Effector CD8-positive, alpha-beta T cell (primary cell): ENCODE data around the gene SAMD10.
"Not testable (repeated sequence)": the region's sequence is repeated elsewhere in the genome, so short reads cannot be mapped to it uniquely, and the experiment has no call there.

ENCODE experiments used
- DNase-seq: peaks from one replicate; lab custom pipeline; 2025; lab: John Stamatoyannopoulos, UW

SAMD10 gene

DNA sequence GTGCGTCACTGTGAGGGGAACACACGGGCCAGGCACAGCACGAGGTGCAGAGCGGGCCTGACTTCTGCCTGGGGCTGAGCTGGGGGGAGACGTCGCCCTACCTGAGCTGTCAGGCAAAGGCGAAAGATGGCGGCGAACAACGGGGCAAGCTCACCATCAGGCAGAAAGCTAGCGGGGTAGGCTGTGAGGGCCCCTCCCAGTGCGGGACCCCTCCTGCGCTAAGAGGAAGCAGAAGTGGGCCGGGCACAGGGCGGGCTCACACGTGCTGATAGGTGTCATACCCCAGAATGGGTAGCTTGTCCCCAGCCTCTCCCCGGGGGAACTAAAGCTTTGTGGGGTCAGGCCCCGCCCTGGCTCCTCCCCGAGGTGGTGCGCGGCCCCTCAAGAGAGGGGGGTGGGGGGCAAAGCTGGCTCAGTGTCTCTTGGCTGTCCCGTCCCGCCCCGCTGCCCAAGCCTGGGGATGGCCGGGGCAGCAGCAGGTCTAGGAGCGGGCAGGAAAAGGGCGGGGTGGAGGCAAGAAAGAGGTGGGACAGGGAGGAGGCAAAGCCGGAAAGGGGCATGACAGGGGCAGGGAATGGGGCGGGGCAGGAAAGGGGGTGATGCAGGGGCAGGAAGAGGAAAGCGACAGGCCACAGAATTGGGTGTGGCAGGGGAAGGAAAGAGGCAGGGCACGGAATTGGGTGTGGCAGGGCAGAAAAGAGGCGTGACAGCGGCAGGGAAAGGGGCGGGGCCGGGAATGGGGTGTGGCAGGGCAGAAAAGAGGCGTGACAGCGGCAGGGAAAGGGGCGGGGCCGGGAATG, 38.0 kb downstream of the SAMD10 start:
- peak; percentile 32 for DNase-seq

DNA sequence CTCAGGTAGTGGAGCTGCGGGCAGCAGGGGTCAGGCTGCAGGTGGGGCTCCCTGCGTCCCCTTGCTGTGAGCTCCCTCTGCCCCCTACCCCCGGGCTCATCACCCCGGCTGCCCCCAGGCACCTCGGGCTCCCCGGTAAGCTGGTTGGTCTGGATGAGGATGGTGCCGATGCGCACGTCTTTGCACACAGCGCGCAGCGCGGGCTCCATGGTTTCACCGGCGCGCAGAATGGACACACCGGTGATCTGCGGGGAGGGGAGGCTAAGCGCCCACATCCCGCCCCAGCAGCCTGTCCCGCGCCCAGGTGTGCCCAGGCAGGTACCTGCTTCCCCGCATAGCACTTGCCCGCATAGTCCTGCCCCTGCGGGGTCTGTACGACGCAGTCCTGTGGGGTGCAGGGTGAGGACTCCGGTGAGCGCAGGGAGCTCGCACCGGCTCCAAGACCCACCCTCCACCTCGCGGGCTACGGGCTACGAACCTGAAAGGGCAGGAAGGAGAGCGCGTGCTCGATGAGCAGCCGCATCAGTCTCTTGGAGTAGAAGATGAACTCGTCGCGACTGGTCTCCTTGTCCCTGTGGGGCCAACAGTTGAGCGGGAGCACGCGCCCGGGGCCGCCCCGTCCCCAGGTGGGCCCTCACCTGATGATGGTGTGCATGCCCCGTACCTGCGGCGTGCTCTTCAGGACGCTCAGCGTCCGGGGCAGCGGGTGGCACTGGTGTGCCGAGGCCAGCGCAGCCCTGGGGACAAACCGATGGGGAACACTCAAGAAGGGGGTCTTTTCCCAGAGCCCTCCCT, 38.8 kb downstream of the SAMD10 start:
- no peak for DNase-seq

DNA sequence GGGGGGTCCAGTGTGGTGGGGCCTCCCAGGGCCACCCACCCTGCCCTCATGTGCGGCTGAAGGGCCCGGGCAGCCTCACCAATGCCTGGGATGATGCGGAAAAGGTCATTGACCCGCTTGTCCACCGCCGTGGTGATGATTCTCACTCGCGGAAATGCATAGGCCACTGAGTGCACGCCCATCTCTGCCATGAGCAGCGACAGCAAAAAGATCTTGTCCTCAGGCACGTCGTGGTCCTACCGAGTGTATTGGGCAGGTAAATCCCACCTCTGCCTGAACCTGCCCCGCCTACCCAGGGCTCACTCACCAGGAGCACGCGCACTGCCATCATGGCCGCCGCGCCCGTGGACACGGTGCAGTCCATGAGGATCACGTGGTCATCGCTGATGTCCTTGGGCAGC, 39.4 kb downstream of the SAMD10 start:
- no peak for DNase-seq

DNA sequence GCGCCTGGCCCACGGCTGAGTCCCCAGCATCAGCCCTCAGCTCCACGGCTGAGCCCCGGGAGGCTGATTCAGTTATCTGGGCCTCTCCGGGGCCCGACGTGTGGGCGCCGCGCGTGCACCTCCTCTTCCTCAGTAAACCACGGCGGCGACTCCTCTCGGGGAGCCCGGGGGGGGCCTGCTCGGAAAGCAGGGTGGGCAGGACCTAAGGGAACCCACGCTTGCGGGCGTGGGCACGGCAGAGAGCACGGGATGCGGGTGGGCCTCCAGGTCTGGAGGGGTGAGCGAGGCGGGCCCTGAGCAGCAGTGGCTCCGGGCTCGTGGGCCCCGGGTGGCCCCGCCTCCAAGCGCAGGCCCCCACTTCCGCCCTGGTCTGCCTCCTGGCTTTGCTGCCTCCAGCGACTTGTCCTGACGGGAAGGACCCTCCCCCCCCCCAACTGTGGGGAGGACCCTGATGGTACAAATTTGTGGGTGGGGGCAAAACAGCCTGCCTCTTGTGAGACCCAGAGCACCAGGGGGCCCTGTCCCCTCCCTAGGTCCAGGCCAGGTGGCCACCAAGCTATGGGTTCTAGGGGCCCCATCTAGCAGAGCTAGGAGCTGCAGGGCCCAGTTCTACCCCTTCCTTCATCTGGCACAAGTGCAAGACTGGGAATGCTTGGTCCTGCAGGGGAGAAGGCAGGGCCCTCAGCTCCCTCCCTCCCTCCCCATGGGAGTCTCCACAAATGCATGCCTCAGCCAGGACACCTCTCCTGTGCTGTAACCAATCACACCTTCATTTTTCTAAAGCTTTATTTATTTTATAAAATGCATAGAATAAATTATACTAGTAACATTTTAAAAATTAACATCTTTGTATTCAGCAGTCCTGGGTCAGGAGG, 40.1 kb downstream of the SAMD10 start:
- DNase-seq: no peak

DNA sequence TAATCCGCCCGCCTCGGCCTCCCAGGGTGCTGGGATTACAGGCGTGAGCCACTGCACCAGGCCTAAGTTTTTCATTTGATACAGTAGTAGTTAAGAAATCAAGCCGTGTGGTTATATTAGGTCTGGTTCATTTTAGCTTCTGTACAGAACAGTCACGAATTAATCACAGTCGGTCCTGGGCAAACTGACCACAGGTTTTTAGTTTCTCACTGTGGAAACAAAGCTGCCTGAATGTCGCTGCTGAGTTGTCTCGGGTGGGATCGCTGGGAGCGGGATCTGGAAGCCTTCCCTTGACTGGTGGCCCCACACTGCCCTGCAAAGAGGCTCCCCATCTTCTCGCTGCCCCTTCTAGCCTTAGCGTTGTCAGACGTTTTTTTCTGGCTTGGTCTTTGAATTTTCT, 41.8 kb downstream of the SAMD10 start:
- no peak for DNase-seq

DNA sequence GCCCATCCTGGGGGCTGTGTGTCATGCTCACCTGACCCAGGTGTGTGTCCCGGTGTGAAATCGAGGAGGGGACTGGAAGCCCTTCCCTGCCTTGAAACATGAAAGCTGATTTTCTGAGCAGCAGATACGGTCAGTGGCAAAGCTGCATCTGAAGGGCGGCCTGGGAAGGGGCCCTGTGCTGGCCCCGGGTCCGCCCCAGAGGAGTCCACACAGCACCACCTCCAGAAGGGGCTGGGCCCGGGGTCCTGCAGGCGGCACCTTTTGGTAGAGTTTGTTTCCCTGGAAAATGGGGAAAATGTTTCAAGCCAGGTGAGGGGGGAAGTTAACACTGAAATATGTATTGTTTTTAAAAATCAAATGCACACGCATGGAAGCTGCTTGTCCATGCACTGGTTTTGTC, 44.0 kb downstream of the SAMD10 start:
- no peak for DNase-seq

DNA sequence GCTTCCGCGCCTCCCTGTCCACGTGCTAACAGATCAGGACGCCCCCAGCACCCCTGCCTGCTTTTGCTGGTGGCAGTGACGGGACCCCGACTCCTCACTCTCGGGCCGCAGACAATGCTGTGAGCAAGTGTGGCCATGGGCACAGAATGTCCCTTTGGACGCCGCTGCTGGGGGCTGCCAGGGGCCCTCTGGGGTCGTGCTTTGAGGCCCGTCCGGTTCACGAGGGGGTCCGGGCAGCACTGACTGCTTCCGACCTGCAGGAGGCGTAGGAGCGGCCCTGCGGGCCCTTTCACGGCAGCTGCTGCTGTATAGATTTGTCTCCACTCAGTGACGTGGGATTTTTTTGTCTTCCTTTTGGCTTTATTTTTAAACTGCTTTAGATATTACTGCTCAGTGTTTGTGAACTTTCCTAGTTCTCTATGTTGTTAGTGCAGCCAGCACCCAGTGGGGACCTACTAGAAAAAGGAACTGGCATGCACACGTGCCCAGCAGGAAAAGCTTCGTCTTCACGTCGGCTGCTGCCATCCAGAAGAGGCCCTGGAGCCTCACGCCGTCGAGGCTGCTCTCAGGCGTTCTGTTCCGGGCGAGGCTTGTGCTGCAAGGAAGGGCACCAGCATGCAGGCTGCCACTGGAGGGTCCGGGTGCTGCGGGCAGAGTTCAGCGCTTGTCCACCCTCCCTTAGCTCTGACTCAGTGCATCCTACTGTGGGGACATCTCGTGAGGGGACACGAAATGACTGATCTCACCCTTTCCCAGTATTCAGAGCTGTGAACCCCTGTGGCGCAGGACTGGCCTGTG, 45.0 kb downstream of the SAMD10 start:
- DNase-seq: no peak

DNA sequence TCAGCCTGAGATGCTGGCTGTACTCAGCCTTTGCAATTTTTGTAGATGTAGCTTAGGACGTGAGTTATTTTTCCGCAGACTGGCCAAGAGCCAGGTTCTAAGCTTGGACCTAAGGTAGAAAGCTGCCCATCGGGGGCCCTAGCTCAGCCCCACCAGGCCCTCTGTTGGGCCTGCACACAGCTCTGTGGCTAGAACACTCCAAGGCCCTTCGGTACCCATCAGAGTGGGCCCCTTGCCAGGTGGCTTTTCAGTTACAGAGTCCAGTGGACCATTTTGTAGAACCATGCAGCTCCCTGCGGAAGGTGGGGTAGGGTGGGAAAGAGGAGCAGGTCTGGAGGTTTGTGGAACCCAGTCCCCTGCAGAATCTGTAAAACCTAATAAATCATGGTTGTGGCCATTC, 45.8 kb downstream of the SAMD10 start:
- DNase-seq: no peak

DNA sequence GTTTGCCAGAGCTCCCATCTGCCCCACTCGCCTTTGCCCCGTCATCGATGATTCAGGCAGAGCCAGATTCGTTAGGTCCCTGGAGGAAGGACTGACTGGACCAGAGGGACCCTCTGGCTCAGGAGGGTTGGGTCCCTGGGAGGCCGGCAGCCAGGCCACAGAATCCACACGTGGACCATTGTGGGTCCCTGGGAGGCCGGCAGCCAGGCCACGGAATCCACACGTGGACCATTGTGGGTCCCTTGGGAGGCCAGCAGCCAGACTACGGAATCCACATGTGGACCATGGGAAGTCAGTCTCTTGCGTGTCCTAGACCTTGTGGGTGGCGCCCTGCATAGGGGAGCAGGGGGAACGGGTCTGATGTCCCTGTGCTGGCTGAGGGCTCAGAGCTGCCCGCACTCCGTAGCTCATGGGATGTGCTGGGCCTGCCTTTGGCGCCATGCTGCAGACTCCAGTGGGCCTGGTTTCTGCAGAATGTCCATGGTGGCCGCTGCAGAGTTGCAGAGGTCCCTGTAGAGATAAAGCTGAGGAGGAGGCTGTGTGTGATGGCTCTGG, 46.8 kb downstream of the SAMD10 start:
- no peak for DNase-seq

DNA sequence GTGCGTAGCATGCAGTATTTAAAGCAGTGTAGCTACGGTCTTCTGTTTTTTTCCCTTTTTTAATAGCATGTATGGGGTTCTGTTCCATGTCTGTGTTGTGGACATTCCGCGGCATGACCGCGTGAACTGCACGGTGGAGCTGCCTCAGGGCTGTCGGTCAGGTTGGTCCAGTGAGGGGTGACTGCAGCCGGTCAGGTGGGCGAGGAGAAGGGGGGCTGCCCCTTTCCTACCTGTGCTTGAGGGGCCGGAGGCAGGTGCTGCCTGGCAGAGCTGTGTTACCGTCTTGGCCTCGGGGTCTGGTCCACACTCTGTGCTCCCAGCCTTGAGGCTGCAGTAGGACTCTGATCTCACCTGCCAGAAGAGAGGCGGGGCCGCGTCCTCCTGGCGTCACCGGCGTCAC, 47.7 kb downstream of the SAMD10 start:
- no peak for DNase-seq

DNA sequence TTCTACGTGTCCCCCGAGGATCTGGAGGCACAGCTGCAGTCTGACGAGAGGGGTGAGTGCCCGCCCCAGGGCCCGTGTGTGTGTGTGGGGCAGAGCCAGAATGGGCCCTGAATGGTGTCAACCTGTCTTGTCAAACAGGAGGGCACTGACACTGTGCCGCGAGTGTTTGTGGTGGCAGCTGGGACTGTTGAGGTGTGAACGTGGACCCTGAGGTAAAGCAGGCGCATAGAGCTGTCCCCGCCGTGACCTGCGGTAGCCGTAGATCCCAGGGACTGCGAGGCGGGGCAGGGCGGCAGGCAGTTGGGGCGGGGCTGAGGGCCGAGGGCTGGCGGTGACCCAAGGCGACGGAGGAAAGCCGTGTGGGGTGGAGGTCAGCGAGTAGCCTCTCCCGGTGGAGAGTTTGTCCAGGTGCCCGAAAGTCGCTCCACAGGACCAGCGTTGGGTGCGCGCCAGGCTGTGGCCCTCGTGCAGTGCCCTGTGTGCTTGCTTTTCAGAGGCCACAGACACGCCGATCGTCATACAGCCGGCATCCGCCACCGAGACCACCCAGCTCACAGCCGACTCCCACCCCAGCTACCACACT, 48.4 kb downstream of the SAMD10 start:
- DNase-seq: no peak

DNA sequence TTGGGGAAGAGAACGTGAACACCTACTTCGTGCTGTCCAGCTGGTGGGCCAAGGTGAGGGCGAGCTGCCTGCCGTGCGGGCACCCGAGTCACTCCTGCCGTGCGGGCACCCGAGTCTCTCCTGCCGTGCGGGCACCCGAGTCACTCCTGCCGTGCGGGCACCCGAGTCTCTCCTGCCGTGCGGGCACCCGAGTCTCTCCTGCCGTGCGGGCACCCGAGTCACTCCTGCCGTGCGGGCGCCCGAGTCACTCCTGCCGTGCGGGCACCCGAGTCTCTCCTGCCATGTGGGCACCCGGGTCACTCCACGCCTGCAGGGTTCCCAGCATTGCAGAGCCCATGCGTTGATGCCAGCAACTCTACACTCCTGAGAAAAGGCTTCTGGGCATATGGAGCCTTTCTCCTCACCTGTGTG, 50.0 kb downstream of the SAMD10 start:
- DNase-seq: not testable (repeated sequence)

DNA sequence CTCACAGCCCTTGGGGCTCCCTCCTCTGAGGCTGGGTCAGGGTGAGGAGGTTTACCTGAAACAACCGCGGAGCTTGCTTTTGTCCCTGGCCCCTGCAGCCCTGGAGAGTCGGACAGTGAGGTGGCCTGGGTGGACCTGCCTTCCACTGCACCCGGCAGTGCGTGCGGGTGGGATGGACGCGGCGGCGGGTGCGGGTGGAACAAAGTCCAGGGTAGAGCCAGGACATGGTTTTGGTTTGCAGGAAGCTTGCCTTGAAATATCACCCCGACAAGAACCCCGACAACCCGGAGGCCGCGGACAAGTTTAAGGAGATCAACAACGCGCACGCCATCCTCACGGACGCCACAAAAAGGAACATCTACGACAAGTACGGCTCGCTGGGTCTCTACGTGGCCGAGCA, 50.4 kb downstream of the SAMD10 start:
- DNase-seq: no peak

DNA sequence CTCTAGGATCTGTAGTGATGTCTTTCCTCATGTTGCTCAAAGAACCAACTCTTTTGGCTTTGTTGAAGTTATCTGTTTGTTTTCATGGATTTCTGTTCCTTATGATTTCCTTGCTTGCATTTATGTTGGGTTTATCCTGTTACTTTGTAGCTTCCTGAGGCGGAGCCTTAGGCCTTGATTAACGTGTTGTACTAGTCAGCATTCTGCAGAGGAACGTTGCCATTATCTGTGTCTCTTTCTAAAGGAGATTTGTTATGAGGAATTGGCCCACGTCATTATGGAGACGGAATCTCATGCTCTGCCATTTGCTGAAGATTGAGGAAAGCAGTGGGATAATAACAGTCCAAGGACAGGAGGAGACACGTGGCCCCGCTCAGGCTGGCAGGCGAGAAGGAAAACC, 53.1 kb downstream of the SAMD10 start:
- no peak for DNase-seq

DNA sequence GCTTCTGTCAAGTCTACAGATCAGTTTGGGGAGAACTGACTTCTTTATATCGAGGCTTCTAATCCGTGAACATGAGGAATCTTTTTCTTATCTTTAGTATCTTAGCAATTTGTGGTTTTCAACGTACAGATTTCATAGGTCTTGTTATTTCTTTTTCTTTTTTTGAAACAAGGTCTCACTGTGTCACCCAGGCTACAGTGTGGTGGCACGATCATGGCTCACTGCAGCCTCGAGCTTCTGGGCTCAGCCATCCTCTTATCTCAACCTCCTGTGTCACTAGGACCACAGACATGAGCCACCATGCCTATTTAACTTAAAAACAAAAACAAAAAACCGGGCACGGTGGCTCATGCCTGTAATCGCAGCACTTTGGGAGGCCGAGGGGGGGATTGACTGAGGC, 55.2 kb downstream of the SAMD10 start:
- DNase-seq: no peak
